Adipocyte (in vitro differentiated cells): ENCODE results near the gene SYNJ2.

ENCODE experiments used
- DNase-seq: peaks from one replicate; pipeline ENCODE4 v3.0.0-alpha.2; 2015; ENCODE audit warnings: low read depth
- H3K27me3 ChIP-seq: replicated peaks from 2 replicates; pipeline ENCODE4 v1.7.0; 2013; ENCODE audit warnings: mild to moderate bottlenecking, low read length, moderate library complexity; ENCODE audit not compliant: control insufficient read depth, insufficient read depth
- H3K36me3 ChIP-seq: 2 replicates; pipeline ENCODE4 v1.7.0; 2013; ENCODE audit warnings: low read length, mild to moderate bottlenecking, moderate library complexity; ENCODE audit not compliant: control insufficient read depth, insufficient read depth, severe bottlenecking
- H3K4me1 ChIP-seq: 2 replicates; pipeline ENCODE4 v1.7.0; 2013; ENCODE audit warnings: mild to moderate bottlenecking, low read length, moderate library complexity; ENCODE audit not compliant: control insufficient read depth, insufficient read depth
- H3K4me3 ChIP-seq: 2 replicates; pipeline ENCODE4 v1.7.0; 2013; ENCODE audit warnings: mild to moderate bottlenecking, low read length, moderate library complexity
- H3K9ac ChIP-seq: 2 replicates; pipeline ENCODE4 v1.7.0; 2013; ENCODE audit warnings: mild to moderate bottlenecking, low read length, moderate library complexity
- H3K9me3 ChIP-seq: 2 replicates; pipeline ENCODE4 v1.7.0; 2013; ENCODE audit warnings: mild to moderate bottlenecking, low read length, moderate library complexity; ENCODE audit not compliant: control insufficient read depth

SYNJ2 gene

DNA sequence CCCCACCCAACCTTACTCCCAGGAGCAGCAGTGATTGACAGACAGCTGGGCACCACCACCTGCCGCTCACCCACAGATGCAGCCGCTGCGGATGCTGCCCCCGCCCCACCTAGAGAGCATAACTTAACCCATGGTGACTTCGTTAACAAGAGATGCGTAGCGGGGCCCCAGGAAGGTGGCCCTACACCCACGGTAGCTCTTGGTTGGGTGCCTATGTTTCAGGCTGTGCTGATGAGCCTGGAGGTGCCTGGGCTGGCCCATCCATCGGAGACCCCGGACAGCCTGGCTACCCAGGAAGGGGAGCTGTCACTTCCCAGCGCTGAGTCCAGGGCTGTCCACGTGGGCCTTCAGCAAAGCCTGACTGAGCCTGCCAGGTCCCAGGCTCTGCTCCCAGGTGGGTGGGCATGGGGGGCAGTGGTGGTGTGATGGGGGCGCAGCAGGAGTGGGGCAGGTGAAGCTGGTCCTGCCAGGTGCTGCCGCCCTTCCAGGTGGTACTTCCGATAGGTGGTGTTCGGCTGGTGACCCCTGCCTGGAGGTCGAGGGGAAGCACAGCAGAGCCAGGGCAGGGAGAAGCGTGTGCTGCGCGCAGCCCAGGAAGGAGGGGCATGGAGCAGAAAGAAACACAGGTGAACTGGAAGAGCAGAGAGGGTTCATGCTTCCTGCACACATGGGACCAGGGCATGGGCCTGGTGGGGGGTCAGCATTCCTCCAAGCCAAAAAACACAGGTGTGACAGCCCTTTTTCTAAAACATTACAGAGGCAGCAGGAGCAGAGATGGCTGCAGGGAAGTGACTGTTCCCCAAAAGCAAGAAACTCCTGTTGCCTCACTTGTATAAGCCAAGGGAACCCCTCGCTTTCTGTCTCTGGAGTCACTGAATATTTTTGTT lies 56.9 kb downstream of the SYNJ2 start:
- Histone ChIP-seq H3K27me3 (no peaks in the 10 kb centered on the region), H3K36me3 (no peaks in the 10 kb centered on the region), H3K4me1 (peaks cover 38% of the 10 kb centered on the region), H3K9ac (no peak overlapping the region), H3K4me3 (no peak overlapping the region), H3K9me3 (no peaks in the 10 kb centered on the region)
- DNase-seq = no peak

- no peak overlapping the region for H3K4me3 ChIP-seq
- H3K9ac ChIP-seq = no peak overlapping the region
- H3K36me3 ChIP-seq = no peaks in the 10 kb centered on the region
- H3K4me1 ChIP-seq = peaks cover 44% of the 10 kb centered on the region
- no peaks in the 10 kb centered on the region for H3K9me3 ChIP-seq
- no peaks in the 10 kb centered on the region for H3K27me3 ChIP-seq
- DNase-seq = no peak
These were observed 57.5 kb downstream of the SYNJ2 start for GRCh38 chr6:158039178-158039557.

- DNase-seq = no peak
- Histone ChIP-seq H3K27me3 (no peaks in the 10 kb centered on the region), H3K9me3 (no peaks in the 10 kb centered on the region), H3K4me3 (no peak overlapping the region), H3K4me1 (peaks cover 47% of the 10 kb centered on the region), H3K9ac (peak overlapping the region; percentile 32), H3K36me3 (no peaks in the 10 kb centered on the region)
These were observed 57.9 kb downstream of the SYNJ2 start for GRCh38 chr6:158039571-158040050.

DNA sequence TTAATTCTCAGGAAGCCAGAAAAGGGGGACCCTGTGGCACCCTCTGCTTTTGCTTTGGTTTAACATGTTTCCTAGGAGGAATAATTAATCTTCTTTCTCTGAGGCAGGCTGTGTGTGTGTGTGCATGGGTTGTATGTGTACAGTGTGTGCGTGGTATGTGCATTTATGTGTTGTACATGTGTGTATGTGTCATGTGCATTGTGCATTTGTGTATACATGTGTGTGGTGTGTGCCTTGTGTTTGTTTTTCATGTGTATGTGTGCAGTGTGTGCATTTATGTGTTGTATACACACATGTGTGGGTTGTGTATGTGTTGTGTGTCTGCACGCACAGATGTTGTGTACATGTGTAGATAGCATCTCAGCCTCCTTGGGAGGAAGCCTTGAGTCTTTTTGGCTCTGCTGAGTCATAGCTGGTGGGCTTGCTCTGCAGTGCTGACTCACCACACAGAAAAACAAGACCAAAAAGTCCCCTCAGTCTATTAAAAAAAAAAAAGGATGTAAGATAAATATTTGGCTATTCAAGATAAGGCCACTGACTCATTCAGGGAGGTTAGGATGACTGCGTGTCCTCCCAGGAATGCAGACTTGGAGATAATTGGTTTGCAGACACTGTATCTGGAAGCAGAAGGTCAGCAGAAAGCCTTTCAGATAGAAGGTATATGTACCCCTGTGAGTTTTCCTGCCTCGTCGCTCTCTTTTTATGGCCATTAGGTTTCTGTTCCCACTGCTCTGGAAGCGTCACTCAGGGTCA lies 58.6 kb downstream of the SYNJ2 start:
- H3K9ac ChIP-seq = peak overlapping the region; percentile 70
- peak overlapping the region; percentile 30 for H3K4me3 ChIP-seq
- peak; percentile 88 for DNase-seq
- H3K36me3 ChIP-seq = no peaks in the 10 kb centered on the region
- no peaks in the 10 kb centered on the region for H3K27me3 ChIP-seq
- peaks cover 47% of the 10 kb centered on the region for H3K4me1 ChIP-seq
- no peaks in the 10 kb centered on the region for H3K9me3 ChIP-seq

DNA sequence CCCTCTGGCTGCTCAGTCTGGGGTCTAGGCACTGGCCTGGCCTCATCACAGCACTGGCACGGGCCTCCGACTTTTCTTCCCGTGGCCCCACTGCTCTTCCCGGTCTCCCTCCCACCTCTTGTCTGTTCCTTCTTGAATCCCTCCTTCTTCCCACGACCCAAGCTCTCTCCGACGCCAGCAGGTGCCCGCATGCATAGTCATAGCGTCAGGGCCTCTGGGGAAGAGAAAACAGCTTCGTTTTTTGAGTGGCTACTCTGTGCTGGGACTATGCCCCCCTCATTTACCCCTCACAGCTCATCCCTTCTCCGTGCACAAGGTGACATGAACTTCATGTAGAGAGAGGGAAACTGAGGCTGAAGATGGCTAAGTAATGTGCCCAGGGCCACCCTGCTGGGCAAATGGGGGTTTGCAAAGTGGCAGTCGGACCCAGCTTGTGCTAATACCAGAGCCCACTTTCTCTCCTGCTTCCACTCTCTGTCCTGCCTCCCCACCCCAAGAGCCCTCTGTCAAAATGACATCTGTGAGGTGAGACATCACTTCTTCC lies 59.2 kb downstream of the SYNJ2 start:
- Histone ChIP-seq H3K9ac (peak overlapping the region; percentile 70), H3K9me3 (no peaks in the 10 kb centered on the region), H3K4me1 (peaks cover 47% of the 10 kb centered on the region), H3K4me3 (peak overlapping the region; percentile 21), H3K27me3 (no peaks in the 10 kb centered on the region), H3K36me3 (no peaks in the 10 kb centered on the region)
- DNase-seq = peak; percentile 53

GRCh38 chr6:158041370-158041769 lies 59.7 kb downstream of the SYNJ2 start:
- H3K4me1 ChIP-seq = peaks cover 47% of the 10 kb centered on the region
- peak overlapping the region; percentile 70 for H3K9ac ChIP-seq

GRCh38 chr6:158041788-158042187 lies 60.1 kb downstream of the SYNJ2 start:
- no peaks in the 10 kb centered on the region for H3K9me3 ChIP-seq
- no peaks in the 10 kb centered on the region for H3K27me3 ChIP-seq
- H3K9ac ChIP-seq = no peak overlapping the region
- H3K4me3 ChIP-seq = no peak overlapping the region
- H3K4me1 ChIP-seq = peaks cover 47% of the 10 kb centered on the region
- H3K36me3 ChIP-seq = no peaks in the 10 kb centered on the region
- DNase-seq = no peak

More at GRCh38 chr6:158041370-158041769, 59.7 kb downstream of the SYNJ2 start:
- Histone ChIP-seq H3K4me3 (no peak overlapping the region), H3K36me3 (no peaks in the 10 kb centered on the region), H3K27me3 (no peaks in the 10 kb centered on the region), H3K9me3 (no peaks in the 10 kb centered on the region)
- DNase-seq = peak; percentile 25

DNA sequence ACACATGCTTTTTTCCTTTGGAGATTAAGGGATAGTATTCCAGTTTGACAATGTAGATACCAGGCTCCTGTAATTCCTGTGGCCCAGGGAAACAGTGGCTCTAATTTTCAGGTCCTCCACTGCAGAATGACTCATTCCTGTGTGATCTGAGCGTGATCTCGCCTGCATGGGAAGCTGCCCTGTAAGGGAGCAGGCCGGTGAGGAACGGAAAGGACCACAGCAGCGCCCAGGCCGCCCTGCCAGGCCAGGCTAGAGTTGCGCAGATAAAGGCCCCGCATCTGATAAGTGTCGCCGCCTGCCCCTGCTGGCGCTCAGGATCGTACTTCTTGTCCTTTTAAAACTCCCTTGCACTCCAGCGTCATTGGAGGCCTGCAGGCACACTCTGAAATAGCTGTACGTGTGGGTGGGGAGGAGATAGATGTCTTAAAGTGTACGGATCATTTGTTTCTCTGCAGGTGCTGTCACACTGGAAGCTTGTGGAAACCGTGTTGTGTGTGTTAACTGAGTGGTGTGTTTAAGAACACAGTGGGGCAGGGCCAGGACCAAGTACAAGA lies 60.7 kb downstream of the SYNJ2 start:
- Histone ChIP-seq H3K4me1 (peaks cover 47% of the 10 kb centered on the region), H3K9me3 (no peaks in the 10 kb centered on the region), H3K27me3 (no peaks in the 10 kb centered on the region), H3K9ac (peak overlapping the region; percentile 49), H3K36me3 (no peaks in the 10 kb centered on the region), H3K4me3 (no peak overlapping the region)
- peak; percentile 79 for DNase-seq

DNA sequence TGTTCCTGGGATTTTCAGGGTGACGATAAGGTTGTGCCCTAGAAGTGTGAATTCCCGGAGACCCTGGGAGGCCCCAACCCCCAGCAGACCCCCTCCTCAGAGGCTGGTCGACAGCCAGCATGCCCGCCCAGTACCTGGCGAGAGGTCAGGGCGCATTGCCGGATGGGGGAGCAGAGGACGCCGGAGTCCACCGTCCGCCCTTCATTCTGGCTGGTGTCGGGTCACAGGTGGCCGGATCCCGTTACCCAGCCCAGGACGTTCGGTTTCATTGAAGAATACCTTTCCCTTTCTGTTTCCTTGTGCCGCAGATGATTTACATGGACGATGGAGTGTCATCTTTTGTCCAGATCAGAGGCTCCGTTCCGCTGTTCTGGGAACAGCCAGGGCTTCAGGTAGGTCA lies 61.3 kb downstream of the SYNJ2 start:
- H3K36me3 ChIP-seq = no peaks in the 10 kb centered on the region
- DNase-seq = no peak
- H3K4me1 ChIP-seq = peaks cover 47% of the 10 kb centered on the region
- H3K4me3 ChIP-seq = no peak overlapping the region
- no peaks in the 10 kb centered on the region for H3K27me3 ChIP-seq
- no peaks in the 10 kb centered on the region for H3K9me3 ChIP-seq
- peak overlapping the region; percentile 49 for H3K9ac ChIP-seq

GRCh38 chr6:158043586-158044524 lies 62.2 kb downstream of the SYNJ2 start:
- Histone ChIP-seq H3K9me3 (no peaks in the 10 kb centered on the region), H3K27me3 (no peaks in the 10 kb centered on the region), H3K4me3 (no peak overlapping the region), H3K4me1 (peaks cover 47% of the 10 kb centered on the region), H3K9ac (no peak overlapping the region), H3K36me3 (no peaks in the 10 kb centered on the region)
- no peak for DNase-seq
